Vagina (tissue), 2 donors: ENCODE results near the gene ANAPC10. TPM values are rescaled to one million over a fixed set of nuclear protein-coding genes. Genes with fewer than 3 reads are reported as not detected.

Source experiments
- DNase-seq, 2 donors: peaks; one replicate each; pipeline ENCODE4 v3.0.0-alpha.2; 2017; ENCODE audit errors: extremely low spot score in 2 of 2
- H3K27ac ChIP-seq: fragments of 200-600 bp; sonication (generic); one replicate; pipeline ENCODE4 v1.5.1; 2019
- H3K27me3 ChIP-seq: fragments of 200-600 bp; sonication (generic); one replicate; pipeline ENCODE4 v1.5.1; 2019
- H3K36me3 ChIP-seq, 2 donors: fragments of 200-600 bp; sonication (generic); one replicate each; pipeline ENCODE4 v1.5.1; 2017 to 2019
- H3K4me1 ChIP-seq: fragments of 200-600 bp; sonication (generic); one replicate; pipeline ENCODE4 v1.5.1; 2019
- H3K4me3 ChIP-seq, 2 donors: fragments of 200-600 bp; sonication (generic); 1 replicate in 1 of 2; 2 replicates in 1 of 2; pipeline ENCODE4 v1.5.1; 2016 to 2019
- H3K9me3 ChIP-seq: fragments of 200-600 bp; sonication (generic); one replicate; pipeline ENCODE4 v1.5.1; 2019
- CTCF ChIP-seq, 3 experiments: fragments of 450-650 bp in 2 of 3; fragments of 200-600 bp in 1 of 3; sonication (generic) in 1 of 3; IDR thresholded peaks; one replicate each; pipeline ENCODE4 v1.5.1; 2017 to 2019; ENCODE audit warnings: antibody characterized with exemption in 3 of 3, mild to moderate bottlenecking in 2 of 3, moderate library complexity in 2 of 3
- POLR2A ChIP-seq, 2 donors: fragments of 450-650 bp; IDR thresholded peaks; one replicate each; pipeline ENCODE4 v1.6.1; 2017; ENCODE audit warnings: antibody characterized with exemption in 2 of 2, mild to moderate bottlenecking in 2 of 2, moderate library complexity in 2 of 2
- POLR2AphosphoS5 ChIP-seq, 2 donors: sonication (generic); formaldehyde crosslinking; IDR thresholded peaks; one replicate each; pipeline ENCODE4 v1.9.0; 2017; ENCODE audit warnings: antibody characterized with exemption in 2 of 2, mild to moderate bottlenecking in 2 of 2, low read depth in 1 of 2; ENCODE audit not compliant: insufficient read depth in 1 of 2
- intact Hi-C: fragments of 100-400 bp; cut with DNase I; formaldehyde crosslinking; loops from one replicate; pipeline ENCODE4 v1.15.1; 2023
- total RNA-seq: library from RNA; depleted of rRNA; stranded (reverse); fragments of >200 nt; gene quantifications from one replicate; pipeline ENCODE4 v1.2.3, GENCODE V29; 2016

Gene ANAPC10
- total RNA-seq, 1 donor from 2014 or later = 17.4 TPM

GRCh38 chr4:144969821-144970220 is 128.2 kb downstream of the ANAPC10 start:
- H3K27ac ChIP-seq = no peak overlapping the region
- intact Hi-C loops = no loop called here
- no peaks in the 10 kb centered on the region for H3K27me3 ChIP-seq
- TF ChIP-seq POLR2A (IDR thresholded peaks at IDR 0.05) (no peak), POLR2AphosphoS5 (IDR thresholded peaks at IDR 0.05; ENCODE audit: insufficient read depth in 1 of 2, low read depth in 1 of 2) (no peak)
- H3K9me3 ChIP-seq = no peaks in the 10 kb centered on the region
- H3K4me1 ChIP-seq = no peaks in the 10 kb centered on the region
- no peak for DNase-seq
- H3K36me3 ChIP-seq = no peaks in the 10 kb centered on the region
- H3K4me3 ChIP-seq = no peak overlapping the region

- Histone ChIP-seq H3K4me3 (no peak overlapping the region), H3K36me3 (no peaks in the 10 kb centered on the region), H3K9me3 (no peaks in the 10 kb centered on the region), H3K27me3 (no peaks in the 10 kb centered on the region), H3K27ac (no peak overlapping the region), H3K4me1 (no peaks in the 10 kb centered on the region)
- no peak for DNase-seq
- intact Hi-C loops = no loop called here
- TF ChIP-seq POLR2A (IDR thresholded peaks at IDR 0.05) (no peak), CTCF (IDR thresholded peaks at IDR 0.05) (no peak), POLR2AphosphoS5 (IDR thresholded peaks at IDR 0.05; ENCODE audit: insufficient read depth in 1 of 2, low read depth in 1 of 2) (no peak)
Measured at GRCh38 chr4:144968606-144969005, 129.4 kb downstream of the ANAPC10 start.

- DNase-seq = no peak
- intact Hi-C loops = no loop called here
- no peak overlapping the region for H3K4me3 ChIP-seq
Measured at GRCh38 chr4:144967161-144967560, 130.8 kb downstream of the ANAPC10 start.

GRCh38 chr4:144962300-144962699 is 135.7 kb downstream of the ANAPC10 start:
- TF ChIP-seq POLR2AphosphoS5 (IDR thresholded peaks at IDR 0.05; ENCODE audit: insufficient read depth in 1 of 2, low read depth in 1 of 2) (no peak), POLR2A (IDR thresholded peaks at IDR 0.05) (no peak), CTCF (IDR thresholded peaks at IDR 0.05) (no peak)
- intact Hi-C loops = no loop called here
- Histone ChIP-seq H3K27ac (no peak overlapping the region), H3K9me3 (no peaks in the 10 kb centered on the region), H3K27me3 (no peaks in the 10 kb centered on the region), H3K4me3 (no peak overlapping the region), H3K4me1 (no peaks in the 10 kb centered on the region), H3K36me3 (no peaks in the 10 kb centered on the region)
- DNase-seq = no peak

More at GRCh38 chr4:144967161-144967560, 130.8 kb downstream of the ANAPC10 start:
- Histone ChIP-seq H3K4me1 (no peaks in the 10 kb centered on the region), H3K36me3 (no peaks in the 10 kb centered on the region), H3K27ac (no peak overlapping the region), H3K27me3 (no peaks in the 10 kb centered on the region), H3K9me3 (no peaks in the 10 kb centered on the region)
- no peak for TF ChIP-seq POLR2AphosphoS5 (IDR thresholded peaks at IDR 0.05; ENCODE audit: insufficient read depth in 1 of 2, low read depth in 1 of 2)
- no peak for TF ChIP-seq CTCF (IDR thresholded peaks at IDR 0.05)
- no peak for TF ChIP-seq POLR2A (IDR thresholded peaks at IDR 0.05)

GRCh38 chr4:144955104-144955503 is 142.9 kb downstream of the ANAPC10 start:
- H3K9me3 ChIP-seq = peaks cover 14% of the 10 kb centered on the region
- DNase-seq = no peak
- no peak overlapping the region for H3K27ac ChIP-seq
- no peak for TF ChIP-seq POLR2A (IDR thresholded peaks at IDR 0.05)
- no peak for TF ChIP-seq CTCF (IDR thresholded peaks at IDR 0.05)
- no peak for TF ChIP-seq POLR2AphosphoS5 (IDR thresholded peaks at IDR 0.05; ENCODE audit: insufficient read depth in 1 of 2, low read depth in 1 of 2)
- no peaks in the 10 kb centered on the region for H3K27me3 ChIP-seq
- no peaks in the 10 kb centered on the region for H3K4me1 ChIP-seq
- no peak overlapping the region for H3K4me3 ChIP-seq
- intact Hi-C loops = no loop called here
- H3K36me3 ChIP-seq = no peaks in the 10 kb centered on the region
